Stimulated activated naive B cell treated with anti-CD40 and anti-IgM and Interleukin-4, amounts not matched to agents 10 μg/mL and 1 μg/mL and 100 μg/mL, for 72 hours (primary cell): ENCODE results near the gene CXCL14.
"Not testable (repeated sequence)": the region's sequence is repeated elsewhere in the genome, so short reads cannot be mapped to it uniquely, and the experiment has no call there.

Experiments
- ATAC-seq, 2 donors: fragments of 150-1000 bp; cut with Tn5 transposase; replicated peaks; 2 replicates each; pipeline ENCODE4 v1.10.0; 2021; ENCODE audit warnings: moderate library complexity in 1 of 2
- DNase-seq: peaks from one replicate; pipeline ENCODE4 v3.0.0; 2021
- H3K27ac Mint-ChIP-seq: one replicate; pipeline ENCODE4 v1.8.0; 2022; ENCODE audit warnings: mild to moderate bottlenecking, mixed read lengths
- H3K27me3 Mint-ChIP-seq, 2 donors: one replicate each; pipeline ENCODE4 v1.8.0; 2022; ENCODE audit warnings: mixed read lengths in 2 of 2
- H3K36me3 Mint-ChIP-seq, 2 donors: one replicate each; pipeline ENCODE4 v1.8.0; 2022; ENCODE audit warnings: mixed read lengths in 2 of 2, mild to moderate bottlenecking in 1 of 2
- H3K4me1 Mint-ChIP-seq, 2 donors: one replicate each; pipeline ENCODE4 v1.8.0; 2022; ENCODE audit warnings: mixed read lengths in 2 of 2, mild to moderate bottlenecking in 1 of 2
- H3K4me3 Mint-ChIP-seq, 2 donors: one replicate each; pipeline ENCODE4 v1.8.0; 2022; ENCODE audit warnings: mild to moderate bottlenecking in 2 of 2, mixed read lengths in 2 of 2, moderate library complexity in 1 of 2
- H3K9me3 Mint-ChIP-seq, 2 donors: one replicate each; pipeline ENCODE4 v1.8.0; 2022; ENCODE audit warnings: mixed read lengths in 2 of 2, mild to moderate bottlenecking in 1 of 2

CXCL14 gene

DNA sequence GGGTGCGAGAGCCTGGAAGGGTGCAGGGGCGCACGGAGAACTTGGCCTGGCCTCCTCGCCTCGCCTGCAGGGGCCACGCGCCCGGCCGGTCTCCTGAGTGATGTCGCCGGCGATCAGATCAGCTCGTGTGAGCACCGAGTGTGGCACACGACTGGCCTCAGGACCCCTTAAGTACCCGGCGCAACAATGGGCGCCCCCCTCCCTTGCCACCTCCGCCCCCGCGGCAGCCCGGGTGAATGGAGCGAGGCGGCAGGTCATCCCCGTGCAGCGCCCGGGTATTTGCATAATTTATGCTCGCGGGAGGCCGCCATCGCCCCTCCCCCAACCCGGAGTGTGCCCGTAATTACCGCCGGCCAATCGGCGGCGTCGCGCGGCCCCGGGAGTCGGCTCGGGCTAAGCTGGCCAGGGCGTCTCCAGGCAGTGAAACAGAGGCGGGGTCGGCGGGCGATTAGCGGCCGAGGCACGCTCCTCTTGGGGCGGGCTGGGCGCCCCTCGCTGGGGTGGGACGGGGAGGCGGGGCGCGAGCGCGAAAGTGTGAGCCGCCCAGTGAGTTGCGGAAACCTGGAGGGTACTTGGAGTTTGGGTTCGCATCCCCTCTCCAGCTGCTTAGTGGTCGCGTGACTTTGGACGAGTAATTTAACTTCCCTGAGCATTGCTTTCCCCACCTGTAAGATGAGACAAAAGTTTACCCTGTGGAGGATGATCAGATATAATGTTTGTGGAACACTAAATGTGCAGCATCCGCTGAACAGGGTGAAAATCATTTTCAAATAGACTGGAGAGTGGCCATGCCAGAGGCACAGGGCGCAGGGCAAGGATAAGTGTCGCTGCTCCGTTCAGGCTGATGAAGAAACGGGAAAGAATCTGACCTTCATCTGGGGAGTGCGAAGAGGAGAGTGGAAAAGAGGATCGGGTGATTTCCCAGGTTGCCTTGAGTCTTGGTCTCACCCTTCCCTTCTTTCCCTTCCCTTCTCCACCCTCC is 42.7 kb downstream of the CXCL14 start, which contains the start of gene NEUROG1:
NEUROG1 (minus strand) TSS at position 145 of the 982 bp plus-strand sequence. CDS start 274 bp downstream, outside the sequence.
- ATAC-seq (no peak), DNase-seq (no peak)
- Mint-ChIP-seq H3K4me3 (peak within 1 kb of the TSS; percentile 12 to 58), H3K4me1 (peaks cover 8 to 21% of the 10 kb centered on the region in 2 donors), H3K9me3 (no peaks in the 10 kb centered on the region), H3K27ac (peak within 1 kb of the TSS; percentile 78), H3K27me3 (peaks cover 78 to 96% of the 10 kb centered on the region in 2 donors), H3K36me3 (no peaks in the 10 kb centered on the region)

DNA sequence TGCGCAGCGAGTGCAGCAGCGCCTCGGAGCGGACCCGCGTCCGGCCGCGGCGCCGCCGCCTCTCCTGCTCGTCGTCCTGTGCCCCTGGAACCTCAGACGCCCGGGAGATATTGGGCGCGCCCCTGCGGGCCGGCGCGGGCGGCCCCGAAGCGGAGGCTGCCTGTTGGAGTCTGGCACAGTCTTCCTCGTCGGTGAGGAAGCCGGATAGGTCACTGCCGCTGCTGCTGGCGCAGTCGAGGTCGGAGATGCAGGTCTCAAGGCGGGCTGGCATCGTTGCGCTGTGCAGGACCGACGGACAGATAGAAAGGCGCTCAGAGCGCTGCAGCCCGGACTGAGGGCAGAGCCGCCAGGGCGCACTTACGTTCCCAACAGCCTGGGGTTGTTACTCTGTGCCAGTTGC is 43.4 kb downstream of the CXCL14 start:
- H3K27me3 Mint-ChIP-seq = peaks cover 74 to 96% of the 10 kb centered on the region in 2 donors
- H3K4me1 Mint-ChIP-seq = peaks cover 8 to 21% of the 10 kb centered on the region in 2 donors
- H3K36me3 Mint-ChIP-seq = no peaks in the 10 kb centered on the region
- no peak overlapping the region for H3K27ac Mint-ChIP-seq
- no peaks in the 10 kb centered on the region for H3K9me3 Mint-ChIP-seq
- ATAC-seq (no peak), DNase-seq (no peak)
- peak overlapping the region in 1 of 2 donors; percentile 1 for H3K4me3 Mint-ChIP-seq

GRCh38 chr5:135534609-135535419 is 44.0 kb downstream of the CXCL14 start:
- peak overlapping the region; percentile 12 to 58 for H3K4me3 Mint-ChIP-seq
- peak overlapping the region; percentile 78 for H3K27ac Mint-ChIP-seq
- H3K27me3 Mint-ChIP-seq = peaks cover 76 to 96% of the 10 kb centered on the region in 2 donors
- DNase-seq = no peak
- ATAC-seq = no peak
- no peaks in the 10 kb centered on the region for H3K36me3 Mint-ChIP-seq
- H3K9me3 Mint-ChIP-seq = peaks cover 5% of the 10 kb centered on the region in 2 donors
- H3K4me1 Mint-ChIP-seq = peaks cover 8 to 21% of the 10 kb centered on the region in 2 donors

DNA sequence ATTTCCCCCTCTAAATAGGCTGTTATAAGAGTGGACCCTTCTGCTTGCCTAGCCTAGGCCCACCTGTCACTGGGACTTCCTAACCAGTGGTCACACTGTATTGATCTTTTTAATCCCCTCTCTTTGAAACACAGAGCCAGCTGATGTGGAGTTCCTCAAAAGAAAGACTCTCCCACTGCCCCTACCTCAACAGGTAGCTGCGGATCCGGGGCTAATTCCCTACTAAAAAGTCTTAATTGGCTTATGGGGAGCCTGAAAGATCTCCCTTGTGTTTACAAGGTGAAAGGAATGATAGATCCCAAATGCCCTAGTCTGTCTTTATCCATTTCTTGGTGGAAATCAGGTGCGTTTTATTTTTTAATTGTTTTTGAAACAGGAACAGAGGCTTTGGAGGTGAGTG is 45.0 kb downstream of the CXCL14 start:
- H3K27me3 Mint-ChIP-seq = peaks cover 66 to 86% of the 10 kb centered on the region in 2 donors
- H3K4me3 Mint-ChIP-seq = no peak overlapping the region
- H3K4me1 Mint-ChIP-seq = peaks cover 8 to 21% of the 10 kb centered on the region in 2 donors
- peak overlapping the region; percentile 7 for H3K27ac Mint-ChIP-seq
- no peaks in the 10 kb centered on the region for H3K36me3 Mint-ChIP-seq
- peaks cover 5% of the 10 kb centered on the region in 2 donors for H3K9me3 Mint-ChIP-seq
- DNase-seq (no peak), ATAC-seq (no peak)

DNA sequence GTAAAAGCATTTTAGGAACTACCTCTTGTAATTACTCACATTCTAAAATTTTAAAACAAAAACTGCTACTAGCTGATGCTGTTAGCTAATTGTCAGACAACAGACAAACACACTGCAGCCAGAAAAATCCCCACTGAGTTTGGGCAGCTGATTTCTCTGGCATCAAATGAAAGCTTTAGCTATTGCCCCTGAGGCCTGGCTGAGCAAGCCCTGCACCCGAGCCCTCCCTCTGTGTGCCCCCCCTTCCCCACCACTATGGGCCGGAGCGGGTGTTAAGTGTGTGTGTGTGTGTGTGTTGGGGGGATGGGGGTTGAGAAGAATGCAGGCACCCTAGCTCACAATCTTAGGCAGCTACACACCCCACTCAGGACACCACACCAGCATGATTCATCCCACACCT is 45.5 kb downstream of the CXCL14 start:
- Mint-ChIP-seq H3K27me3 (peaks cover 62 to 82% of the 10 kb centered on the region in 2 donors), H3K4me1 (peaks cover 8 to 21% of the 10 kb centered on the region in 2 donors), H3K36me3 (no peaks in the 10 kb centered on the region), H3K4me3 (no peak overlapping the region), H3K27ac (no peak overlapping the region), H3K9me3 (peaks cover 5% of the 10 kb centered on the region in 2 donors)
- DNase-seq (no peak), ATAC-seq (no peak)

GRCh38 chr5:135529576-135529975 is 49.2 kb downstream of the CXCL14 start:
- not testable (repeated sequence) for H3K9me3 Mint-ChIP-seq, DNase-seq, ATAC-seq, H3K4me1 Mint-ChIP-seq, H3K36me3 Mint-ChIP-seq, H3K27ac Mint-ChIP-seq, H3K4me3 Mint-ChIP-seq
- peaks cover 35 to 68% of the 10 kb centered on the region in 2 donors for H3K27me3 Mint-ChIP-seq

DNA sequence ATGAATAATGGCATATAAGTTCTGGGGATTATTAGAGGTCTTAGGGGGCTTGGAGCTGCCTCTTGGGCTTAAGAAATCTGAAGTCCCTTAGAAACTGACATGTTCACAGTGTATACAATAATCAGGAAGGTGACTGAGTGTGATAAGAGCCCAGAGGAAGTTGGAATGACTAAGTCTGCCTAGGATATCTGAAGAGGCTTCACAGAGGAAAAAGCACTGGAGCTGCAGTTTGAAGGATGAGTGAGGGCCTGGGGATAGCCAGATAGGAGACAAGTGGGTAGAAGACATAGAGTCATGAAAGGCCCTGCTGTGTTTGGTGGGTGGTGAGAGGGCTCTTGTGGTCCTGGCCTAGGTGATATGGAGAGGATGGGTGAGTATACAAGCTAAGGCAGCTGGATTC is 51.9 kb downstream of the CXCL14 start:
- peaks cover 15 to 20% of the 10 kb centered on the region in 2 donors for H3K9me3 Mint-ChIP-seq
- no peak for ATAC-seq
- H3K27me3 Mint-ChIP-seq = peaks cover 34 to 67% of the 10 kb centered on the region in 2 donors
- no peaks in the 10 kb centered on the region for H3K36me3 Mint-ChIP-seq
- DNase-seq = no peak
- no peak overlapping the region for H3K4me3 Mint-ChIP-seq
- H3K27ac Mint-ChIP-seq = no peak overlapping the region
- H3K4me1 Mint-ChIP-seq = no peaks in the 10 kb centered on the region

- Mint-ChIP-seq H3K36me3 (no peaks in the 10 kb centered on the region), H3K27ac (no peak overlapping the region), H3K9me3 (peaks cover 13 to 15% of the 10 kb centered on the region in 2 donors), H3K4me1 (no peaks in the 10 kb centered on the region), H3K27me3 (peaks cover 48 to 69% of the 10 kb centered on the region in 2 donors), H3K4me3 (no peak overlapping the region)
- ATAC-seq (no peak), DNase-seq (no peak)
These were observed 56.8 kb downstream of the CXCL14 start for GRCh38 chr5:135521964-135522363.
